Heart left ventricle (tissue), 16 donors: ENCODE measurements around the gene MFNG. TPM values are rescaled to one million over a fixed set of nuclear protein-coding genes. Genes with fewer than 3 reads are reported as not detected.

Experiments
- ATAC-seq, 4 donors: fragments of 200-7000 bp; cut with Tn5 transposase; one replicate each; pipeline ENCODE4 v1.9.1; 2020 to 2022; ENCODE audit warnings: moderate library complexity in 4 of 4, mild to moderate bottlenecking in 3 of 4, moderate number of reproducible peaks in 1 of 4
- DNase-seq, 5 donors: peaks; one replicate each; pipeline ENCODE4 v3.0.0-alpha.2; 2020
- H3K27ac ChIP-seq, 12 donors: fragments of 200-600 bp; sonication (generic) in 4 of 12; one replicate each; pipeline versions ENCODE4 v1.5.0 to v1.8.0; 2016 to 2022; ENCODE audit warnings: mild to moderate bottlenecking in 2 of 12
- H3K27me3 ChIP-seq, 9 donors: fragments of 200-600 bp; sonication (generic) in 2 of 9; one replicate each; pipeline versions ENCODE4 v1.5.1 to v1.8.0; 2016 to 2022; ENCODE audit warnings: mild to moderate bottlenecking in 3 of 9
- H3K36me3 ChIP-seq, 9 donors: fragments of 200-600 bp; sonication (generic) in 2 of 9; one replicate each; pipeline versions ENCODE4 v1.5.0 to v1.8.0; 2018 to 2022; ENCODE audit warnings: mild to moderate bottlenecking in 2 of 9
- H3K4me1 ChIP-seq, 12 donors: fragments of 200-600 bp; sonication (generic) in 4 of 12; one replicate each; pipeline versions ENCODE4 v1.5.0 to v1.8.0; 2016 to 2022; ENCODE audit warnings: mild to moderate bottlenecking in 3 of 12
- H3K4me3 ChIP-seq, 12 donors: fragments of 200-600 bp; sonication (generic) in 4 of 12; one replicate each; pipeline versions ENCODE4 v1.5.0 to v1.8.0; 2017 to 2022; ENCODE audit warnings: mild to moderate bottlenecking in 9 of 12, moderate library complexity in 4 of 12
- H3K9me3 ChIP-seq, 12 donors: fragments of 200-600 bp; sonication (generic) in 4 of 12; one replicate each; pipeline versions ENCODE4 v1.5.0 to v1.8.0; 2016 to 2022; ENCODE audit warnings: mild to moderate bottlenecking in 1 of 12
- CTCF ChIP-seq, 12 donors: fragments of 200-600 bp; sonication (generic) in 4 of 12; IDR thresholded peaks; one replicate each; pipeline versions ENCODE4 v1.5.0 to v1.8.0; 2018 to 2022; ENCODE audit warnings: antibody characterized with exemption in 12 of 12, mild to moderate bottlenecking in 5 of 12
- POLR2A ChIP-seq, 2 donors: fragments of 450-650 bp; IDR thresholded peaks; one replicate each; pipeline ENCODE4 v1.6.1; 2017; ENCODE audit warnings: antibody characterized with exemption in 2 of 2, mild to moderate bottlenecking in 2 of 2, moderate library complexity in 2 of 2
- WGBS, 4 donors: extraction: QIAGEN DNeasy Blood & Tissue Kit in 2 of 4; methylation state at CpG; one replicate each; pipeline versions ENCODE4 v1.1.5 to v1.1.7; 2013 to 2018; 5-methylcytosine and 5-hydroxymethylcytosine counted together
- intact Hi-C, 10 donors: fragments of 100-400 bp; cut with DNase I; formaldehyde crosslinking; loops; one replicate each; pipeline versions ENCODE4 v1.11.1 to v1.14.2; 2022
- polyA plus RNA-seq, 2 donors: library from polyadenylated mRNA; stranded (reverse); fragments of 200-250 nt; gene quantifications; one replicate each; pipeline ENCODE4 v1.2.3, GENCODE V29; 2013
- total RNA-seq, 9 donors: library from RNA; depleted of rRNA in 2 of 9; stranded (reverse); fragments of >200 nt in 2 of 9; fragmentation: NEBNext Ultra II Directional in 3 of 9; extraction: Animal tissue kit (Norgen Biotek cat#: 25700) in 3 of 9; gene quantifications; one replicate each; pipeline versions ENCODE4 v1.1.0 to v1.2.4, GENCODE V29; 2016 to 2023
- donor health status: ischemic (EF 13 %, LVEDD 7.1; RV severe dilation, severe dysfunction).
- donor health status: healthy with polysubstance abuse.
- donor health status: DM: no; HTN: yes; CAD: no.
- donor health status: DM: no; HTN: no; CAD: no.
- donor health status: ischemic (EF 25% LVEDD 6.9; RV normal size, moderate dysfunction).
- donor health status: ischemic (EF 25% LVEDD 5.7; RV mildly dilated, moderate dysfunction).
- donor health status: healthy.
- donor health status: DM: yes; HTN: yes; CAD: no.
- donor health status: ischemic (EF 35%, LVEDD 5.7; RV mildly dilated, moderate dysfunction).
- donor health status: nonischemic (EF 11% LVEDD 7.7; RV severe dilation, severe dysfunction).
- donor health status: DM: yes; HTN: yes; CAD: no.
- donor health status: PGD.
- donor health status: ischemic (EF 29% LVEDD 5.4; RV normal size, mild dysfunction).
- donor health status: nonischemic (EF 23%, LVEDD 6.1; RV moderate dilation, normal function).

Gene MFNG
- total and polyA plus RNA-seq, 11 donors: 5.8 to 25.6 (median 9.6) TPM

- 54 to 80% (median 69%) methylated on average over 5 of the region's 5 CpGs for WGBS, 4 donors
- H3K4me1 ChIP-seq: no peaks in the 10 kb centered on the region
- no peak overlapping the region for H3K4me3 ChIP-seq
- ATAC-seq (no peak), DNase-seq (peak in 1 of 5 donors; percentile 13)
- H3K9me3 ChIP-seq: peaks cover 0 to 11% (median 2%) of the 10 kb centered on the region in 12 donors
- TF ChIP-seq CTCF (IDR thresholded peaks at IDR 0.05) (no peak), POLR2A (IDR thresholded peaks at IDR 0.05) (no peak)
- intact Hi-C loops: loop anchor here in 1 of 10 donors (5.0 kb wide), 1 partner anchor 48 kb away; the partner anchor contains the start of gene MFNG
- no peaks in the 10 kb centered on the region for H3K36me3 ChIP-seq
- H3K27ac ChIP-seq: no peak overlapping the region
- peaks cover 0 to 25% (median 3%) of the 10 kb centered on the region in 9 donors for H3K27me3 ChIP-seq
These were observed 46.8 kb downstream of the MFNG start for GRCh38 chr22:37439347-37439746.

- Histone ChIP-seq H3K27me3 (peaks cover 0 to 48% (median 10%) of the 10 kb centered on the region in 9 donors), H3K27ac (no peak overlapping the region), H3K36me3 (no peaks in the 10 kb centered on the region), H3K9me3 (peaks cover 0 to 16% (median 2%) of the 10 kb centered on the region in 12 donors), H3K4me1 (peaks cover 0 to 7% (median 0%) of the 10 kb centered on the region in 12 donors), H3K4me3 (no peak overlapping the region)
- no peak for ATAC-seq
- intact Hi-C loops: loop anchor here in 1 of 10 donors (5.0 kb wide), 1 partner anchor 51 kb away; the partner anchor contains the start of gene MFNG
- no peak for DNase-seq
- 85 to 95% (median 92%) methylated on average over 4 to 5 of the region's 5 CpGs for WGBS, 4 donors
- no peak for TF ChIP-seq CTCF (IDR thresholded peaks at IDR 0.05)
- TF ChIP-seq POLR2A (IDR thresholded peaks at IDR 0.05): no peak
These were observed 50.1 kb downstream of the MFNG start for GRCh38 chr22:37435970-37436603.

GRCh38 chr22:37433786-37434185 is 52.4 kb downstream of the MFNG start:
- TF ChIP-seq POLR2A (IDR thresholded peaks at IDR 0.05) (no peak), CTCF (IDR thresholded peaks at IDR 0.05) (no peak)
- peak in 1 of 4 donors; percentile 9 for ATAC-seq
- H3K4me3 ChIP-seq: no peak overlapping the region
- peaks cover 0 to 6% (median 0%) of the 10 kb centered on the region in 12 donors for H3K9me3 ChIP-seq
- 9 to 33% (median 29%) methylated on average over 2 to 11 of the region's 11 CpGs for WGBS, 4 donors
- peak in 1 of 5 donors; percentile 27 for DNase-seq
- peaks cover 0 to 7% (median 0%) of the 10 kb centered on the region in 12 donors for H3K4me1 ChIP-seq
- H3K27ac ChIP-seq: no peak overlapping the region
- intact Hi-C loops: no loop called here
- H3K27me3 ChIP-seq: peaks cover 7 to 60% (median 33%) of the 10 kb centered on the region in 9 donors
- no peaks in the 10 kb centered on the region for H3K36me3 ChIP-seq

GRCh38 chr22:37432708-37433054 is 53.5 kb downstream of the MFNG start:
- DNase-seq (no peak), ATAC-seq (no peak)
- no peak overlapping the region for H3K4me3 ChIP-seq
- intact Hi-C loops: no loop called here
- H3K4me1 ChIP-seq: peaks cover 0 to 11% (median 0%) of the 10 kb centered on the region in 12 donors
- 91 to 94% (median 92%) methylated on average over 3 of the region's 3 CpGs for WGBS, 4 donors
- H3K36me3 ChIP-seq: no peaks in the 10 kb centered on the region
- no peak overlapping the region for H3K27ac ChIP-seq
- TF ChIP-seq CTCF (IDR thresholded peaks at IDR 0.05) (no peak), POLR2A (IDR thresholded peaks at IDR 0.05) (no peak)
- peaks cover 19 to 71% (median 44%) of the 10 kb centered on the region in 9 donors for H3K27me3 ChIP-seq
- peaks cover 0 to 6% (median 0%) of the 10 kb centered on the region in 12 donors for H3K9me3 ChIP-seq
